GM12875 (cell line): ENCODE results near the gene GK.
A peak's percentile ranks its signal among the peaks of the same experiment; 100 is the strongest.

Experiments
- H3K4me3 ChIP-seq: one replicate; pipeline ENCODE4 v1.5.1; 2011; ENCODE audit warnings: low read depth, low read length, control low read depth
- TF ChIP-seq, protein P1 (sequence below): IDR thresholded peaks from 2 replicates; pipeline ENCODE4 v1.5.1; 2011; ENCODE audit warnings: low read depth, mild to moderate bottlenecking, control low read depth, inconsistent platforms, low read length, moderate library complexity, borderline replicate concordance; ENCODE audit not compliant: insufficient read depth

The GK gene

DNA sequence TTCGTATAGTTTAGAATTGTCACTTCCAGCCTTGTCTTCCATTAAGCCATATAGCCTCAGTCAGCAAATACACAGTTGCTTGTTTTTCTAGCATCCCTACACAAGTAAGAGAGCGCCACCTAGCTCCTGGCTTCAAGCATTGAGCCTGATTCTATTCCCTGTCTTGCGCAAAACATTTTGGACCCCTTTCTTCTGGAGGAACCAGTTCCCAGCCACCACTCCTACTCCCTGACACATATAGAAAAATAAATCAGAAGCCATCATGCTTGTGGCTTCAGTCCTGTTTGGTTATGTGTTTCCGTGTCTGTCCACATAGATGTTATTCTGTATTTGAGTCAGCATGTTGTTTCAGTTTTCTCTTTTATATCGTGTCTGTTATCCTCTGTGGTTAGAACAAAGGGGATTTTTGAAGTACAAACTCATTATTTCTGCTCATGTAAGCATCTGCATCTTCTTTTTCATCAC is 59.9 kb downstream of the GK start:
- TF ChIP-seq, protein P1, sequence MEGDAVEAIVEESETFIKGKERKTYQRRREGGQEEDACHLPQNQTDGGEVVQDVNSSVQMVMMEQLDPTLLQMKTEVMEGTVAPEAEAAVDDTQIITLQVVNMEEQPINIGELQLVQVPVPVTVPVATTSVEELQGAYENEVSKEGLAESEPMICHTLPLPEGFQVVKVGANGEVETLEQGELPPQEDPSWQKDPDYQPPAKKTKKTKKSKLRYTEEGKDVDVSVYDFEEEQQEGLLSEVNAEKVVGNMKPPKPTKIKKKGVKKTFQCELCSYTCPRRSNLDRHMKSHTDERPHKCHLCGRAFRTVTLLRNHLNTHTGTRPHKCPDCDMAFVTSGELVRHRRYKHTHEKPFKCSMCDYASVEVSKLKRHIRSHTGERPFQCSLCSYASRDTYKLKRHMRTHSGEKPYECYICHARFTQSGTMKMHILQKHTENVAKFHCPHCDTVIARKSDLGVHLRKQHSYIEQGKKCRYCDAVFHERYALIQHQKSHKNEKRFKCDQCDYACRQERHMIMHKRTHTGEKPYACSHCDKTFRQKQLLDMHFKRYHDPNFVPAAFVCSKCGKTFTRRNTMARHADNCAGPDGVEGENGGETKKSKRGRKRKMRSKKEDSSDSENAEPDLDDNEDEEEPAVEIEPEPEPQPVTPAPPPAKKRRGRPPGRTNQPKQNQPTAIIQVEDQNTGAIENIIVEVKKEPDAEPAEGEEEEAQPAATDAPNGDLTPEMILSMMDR = peak; percentile 32; the same call in 1 of the 2 replicates

DNA sequence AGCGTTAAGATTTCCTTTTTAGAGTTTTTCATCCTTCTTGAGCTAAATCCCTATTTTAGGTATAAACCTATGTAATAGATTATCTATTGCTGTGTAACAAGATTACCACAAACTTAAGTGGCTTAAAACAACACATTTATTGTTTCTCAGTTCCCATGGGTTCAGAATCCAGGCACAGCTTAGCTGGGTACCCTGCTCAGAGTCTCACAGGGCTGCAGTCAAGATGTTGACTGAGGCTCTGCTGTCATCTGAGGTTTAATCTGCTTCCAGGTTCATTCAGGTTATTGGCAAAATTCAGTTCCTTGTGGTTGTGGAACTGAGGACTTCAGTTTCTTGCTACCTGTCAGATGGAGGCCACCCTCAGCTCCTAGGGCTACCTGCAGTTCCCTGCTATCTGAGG is 60.9 kb downstream of the GK start:
- TF ChIP-seq, protein P1 = no peak
- H3K4me3 ChIP-seq = no peak overlapping the region

More for the DNA sequence above, 59.9 kb downstream of the GK start:
- no peak overlapping the region for H3K4me3 ChIP-seq

DNA sequence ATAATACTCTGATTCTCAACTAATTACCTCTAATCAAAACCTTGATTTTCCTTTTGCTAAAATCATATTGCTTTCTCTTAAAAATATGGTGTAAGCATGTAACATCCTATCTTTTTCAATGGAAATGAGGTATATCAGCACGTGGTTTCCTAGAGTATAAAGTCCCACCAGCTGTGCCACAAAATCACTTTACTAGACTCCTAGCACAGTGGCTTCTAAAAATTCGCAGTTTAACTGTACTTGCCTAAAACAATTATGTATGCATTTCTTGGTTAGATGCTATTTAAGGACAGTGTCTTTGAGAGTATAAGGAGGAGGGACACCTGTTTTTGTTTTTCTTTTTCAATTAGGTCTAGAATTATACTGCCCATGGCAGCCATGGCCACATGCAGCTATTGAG is 62.8 kb downstream of the GK start:
- no peak overlapping the region for H3K4me3 ChIP-seq
- TF ChIP-seq, protein P1 = no peak

DNA sequence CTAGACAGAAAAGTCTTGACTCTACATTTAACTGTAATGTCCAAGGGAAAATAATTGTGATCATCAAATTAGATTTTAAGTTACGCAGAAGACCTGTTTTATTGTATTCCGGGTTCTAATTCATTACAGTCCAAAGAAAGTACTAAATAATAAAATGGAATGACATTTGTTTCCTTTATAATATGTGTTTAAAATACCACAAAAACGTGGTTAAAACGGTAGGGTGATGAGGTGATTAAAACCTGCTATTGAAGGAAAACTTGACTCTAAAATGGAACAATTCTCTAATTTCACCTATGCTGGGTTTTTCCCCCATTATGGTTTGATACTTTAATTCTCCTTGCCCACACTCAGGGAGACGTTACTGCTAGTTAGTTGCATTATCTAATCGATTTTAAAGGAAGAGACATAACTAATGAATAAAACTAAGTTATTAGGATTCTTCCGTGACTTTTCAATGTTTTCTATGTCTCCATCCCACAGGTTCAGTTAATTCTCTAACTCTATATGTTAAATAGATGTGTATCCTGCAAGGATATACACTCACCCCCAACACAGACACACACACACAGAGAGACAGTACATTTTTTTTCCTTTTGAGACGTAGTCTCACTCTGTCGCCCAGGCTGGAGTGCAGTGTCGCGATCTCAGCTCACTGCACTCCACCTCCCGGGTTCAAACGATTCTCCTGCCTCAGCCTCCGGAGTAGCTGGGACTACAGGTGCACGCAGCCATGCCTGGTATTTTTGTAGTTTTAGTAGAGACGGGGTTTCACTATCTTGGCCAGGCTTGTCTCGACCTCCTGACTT is 80.8 kb downstream of the GK start:
- TF ChIP-seq, protein P1 = no peak

DNA sequence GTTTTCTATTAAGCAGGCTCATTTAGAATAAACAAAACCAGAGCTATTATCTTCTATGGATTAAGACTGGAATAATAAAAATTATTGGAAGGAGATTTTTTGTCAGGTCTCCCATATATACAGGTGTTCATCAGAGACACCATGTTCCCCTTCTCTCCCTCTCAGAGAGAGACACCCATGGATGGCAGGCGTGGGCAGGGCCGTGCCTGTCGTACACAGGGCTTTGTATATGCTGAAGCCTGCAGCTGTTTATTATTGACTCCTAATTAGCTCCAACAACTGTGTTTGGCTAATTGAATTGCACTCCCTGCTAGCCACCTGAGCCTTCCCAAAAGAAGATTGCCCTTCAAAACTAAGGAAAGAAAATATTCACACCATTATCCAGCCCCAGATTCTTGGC is 81.6 kb downstream of the GK start:
- TF ChIP-seq, protein P1 = no peak
- H3K4me3 ChIP-seq = no peak overlapping the region

More for the DNA sequence above, 80.8 kb downstream of the GK start:
- no peak overlapping the region for H3K4me3 ChIP-seq

DNA sequence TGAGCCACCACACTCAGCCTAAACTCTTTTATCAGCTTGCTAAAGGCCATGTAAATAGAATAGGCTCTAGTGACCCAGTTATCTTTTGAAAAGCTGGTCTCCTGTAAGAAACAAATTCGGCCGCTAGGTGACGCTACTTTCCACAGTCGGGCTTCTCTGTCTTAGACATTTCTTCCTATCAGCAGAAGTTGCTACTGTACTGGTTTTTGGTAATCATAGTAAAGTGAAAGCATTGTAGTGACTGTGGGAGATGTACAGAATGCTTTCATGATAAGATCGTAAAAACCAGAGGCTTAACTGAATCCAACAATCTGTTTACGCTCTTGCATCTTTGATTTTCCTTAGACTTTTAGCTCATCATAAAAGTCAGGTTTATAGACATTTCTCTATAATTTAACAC is 82.6 kb downstream of the GK start:
- H3K4me3 ChIP-seq = no peak overlapping the region
- TF ChIP-seq, protein P1 = peak; percentile 75

DNA sequence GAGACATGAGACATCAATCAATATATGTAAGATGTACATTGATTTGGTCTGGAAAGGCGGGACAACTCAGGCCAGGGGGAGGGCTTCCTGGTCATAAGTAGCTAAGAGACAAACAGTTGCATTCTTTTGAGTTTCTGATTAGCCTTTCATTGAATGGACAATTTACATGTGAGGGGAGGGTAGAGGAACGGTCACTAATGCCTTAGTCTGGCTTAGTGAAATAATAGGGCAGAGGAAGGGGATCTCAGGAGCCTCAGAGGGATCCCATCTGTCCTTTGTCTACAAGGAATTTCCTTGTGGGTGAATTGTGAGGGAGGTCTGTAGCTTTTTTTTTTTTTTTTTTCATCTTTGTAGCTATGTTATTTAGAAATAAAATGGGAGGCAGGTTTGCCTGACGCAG is 88.3 kb downstream of the GK start:
- TF ChIP-seq, protein P1 = no peak
- no peak overlapping the region for H3K4me3 ChIP-seq
